Loucy (cell line): ENCODE measurements around the gene TCP10L.

Experiments used
- CTCF ChIP-seq: fragments of 200-600 bp; sonication (generic); conservative IDR thresholded peaks from 2 replicates; pipeline ENCODE4 v1.5.1; 2014; ENCODE audit warnings: mild to moderate bottlenecking, antibody characterized with exemption, low read length
- EZH2phosphoT487 ChIP-seq: fragments of 200-600 bp; IDR thresholded peaks from 2 replicates; pipeline ENCODE4 v1.6.1; 2018; ENCODE audit warnings: antibody characterized with exemption, mild to moderate bottlenecking, moderate library complexity, borderline replicate concordance

GRCh38 chr21:32566741-32567389 is 18.5 kb downstream of the TCP10L start:
- no peak for TF ChIP-seq CTCF
- no peak for TF ChIP-seq EZH2phosphoT487
